ENCODE data around the gene PP2D1.
"Not testable (repeated sequence)": the region's sequence is repeated elsewhere in the genome, so short reads cannot be mapped to it uniquely, and the experiment has no call there.

Gene PP2D1

GRCh38 chr3:19961960-19962359, 50.1 kb downstream of the PP2D1 start:
- no peak for DNase-seq

DNA sequence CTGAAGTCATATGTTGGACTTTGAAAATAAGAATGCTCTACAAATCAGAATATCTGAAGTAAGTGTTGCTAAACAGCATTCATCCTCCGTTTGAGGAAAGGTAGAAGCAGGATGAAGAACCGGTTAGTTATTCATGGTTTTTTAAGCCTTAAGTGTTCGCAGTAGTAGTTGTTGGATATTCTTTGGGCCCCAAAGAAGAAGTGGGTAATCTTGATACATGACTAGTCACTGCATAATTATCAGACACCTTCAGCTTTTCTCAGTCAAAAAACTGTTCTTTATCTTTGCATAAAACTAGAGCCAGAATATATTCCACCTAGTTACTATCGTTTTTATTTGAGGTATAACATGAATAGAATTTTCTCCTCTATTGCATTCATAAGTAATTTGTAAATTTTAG, 51.4 kb downstream of the PP2D1 start:
- no peak for DNase-seq

DNA sequence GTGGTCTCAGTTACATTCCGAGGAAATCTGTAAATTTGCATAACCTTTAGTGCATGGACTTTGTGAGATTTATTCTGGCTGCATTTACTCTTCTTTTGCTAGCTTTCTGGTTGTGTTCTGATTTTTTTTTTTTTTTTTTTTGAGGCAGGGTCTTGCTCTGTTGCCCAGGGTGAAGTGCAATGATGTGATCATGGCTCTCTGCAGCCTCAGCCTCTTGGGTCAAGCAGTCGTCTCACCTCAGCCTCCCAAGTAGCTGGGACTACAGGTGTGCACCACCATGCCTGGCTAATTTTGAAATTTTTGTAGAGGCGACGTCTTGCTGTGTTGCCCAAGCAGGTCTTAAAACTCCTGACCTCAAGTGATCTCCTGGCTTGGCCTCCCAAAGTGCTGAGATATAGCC, 52.6 kb downstream of the PP2D1 start:
- no peak for DNase-seq

DNA sequence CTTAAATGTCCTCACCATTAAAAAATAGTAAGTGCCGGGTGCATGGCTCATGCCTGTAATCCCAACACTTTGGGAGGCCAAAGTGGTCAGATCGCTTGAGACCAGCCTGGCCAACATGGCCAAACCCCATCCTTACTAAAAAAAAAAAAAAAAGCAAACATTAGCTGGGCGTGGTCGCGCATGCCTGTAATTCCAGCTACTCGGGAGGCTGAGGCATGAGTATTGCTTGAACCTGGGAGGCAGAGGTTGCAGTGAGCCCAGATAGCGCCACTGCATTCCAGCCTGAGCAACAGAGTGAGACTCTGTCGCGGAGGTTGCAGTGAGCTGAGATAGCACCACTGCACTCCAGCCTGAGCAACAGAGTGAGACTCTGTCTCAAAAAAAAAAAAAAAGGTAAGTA, 54.7 kb downstream of the PP2D1 start:
- DNase-seq: not testable (repeated sequence)

DNA sequence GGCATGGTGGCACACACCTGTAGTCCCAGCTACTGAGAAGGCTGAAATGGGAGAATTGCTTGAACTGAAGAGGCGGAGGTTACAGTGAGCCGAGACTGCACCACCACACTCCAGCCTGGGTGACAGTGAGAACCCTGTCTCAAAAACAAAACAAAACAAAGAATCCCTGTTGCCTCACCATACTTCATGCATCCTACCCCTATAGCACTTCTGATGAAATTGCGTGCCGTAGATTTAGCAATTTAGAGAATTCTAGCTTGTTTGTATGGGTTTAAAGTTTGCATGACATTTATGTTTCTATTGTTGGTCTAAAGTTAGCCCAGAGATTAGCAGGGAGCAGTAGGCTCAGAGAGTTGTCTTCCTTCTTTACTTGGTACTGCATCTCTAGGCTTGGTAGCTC, 57.4 kb downstream of the PP2D1 start:
- DNase-seq: no peak

- no peak for DNase-seq
Measured at GRCh38 chr3:19950316-19950715, 61.7 kb downstream of the PP2D1 start.

DNA sequence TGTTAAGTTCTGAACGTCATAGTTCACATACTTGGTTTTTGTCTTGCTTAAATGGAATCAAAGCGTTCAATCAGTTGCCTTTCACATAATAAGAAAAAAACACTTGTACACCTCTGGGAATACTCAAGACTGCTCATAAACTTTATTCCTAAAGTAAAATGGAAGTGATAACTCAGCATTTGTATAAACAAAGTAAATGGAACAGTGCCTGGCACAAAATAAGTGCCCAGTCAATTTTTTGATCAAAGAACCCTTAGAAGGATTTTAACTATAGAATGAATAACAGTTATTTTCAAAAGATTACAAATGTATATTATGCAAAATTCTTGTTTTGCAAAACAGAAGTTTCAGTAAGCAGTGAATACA, 63.9 kb downstream of the PP2D1 start:
- DNase-seq: no peak

GRCh38 chr3:19947549-19948225, 64.4 kb downstream of the PP2D1 start:
- DNase-seq: peak; percentile 19

GRCh38 chr3:19946832-19947548, 65.1 kb downstream of the PP2D1 start, which contains the start of gene RAB5A:
TSS of gene RAB5A (plus strand) at chr3:19947097. CDS start at chr3:19950899, 3,802 bp downstream.
- peak; percentile 94 for DNase-seq

DNA sequence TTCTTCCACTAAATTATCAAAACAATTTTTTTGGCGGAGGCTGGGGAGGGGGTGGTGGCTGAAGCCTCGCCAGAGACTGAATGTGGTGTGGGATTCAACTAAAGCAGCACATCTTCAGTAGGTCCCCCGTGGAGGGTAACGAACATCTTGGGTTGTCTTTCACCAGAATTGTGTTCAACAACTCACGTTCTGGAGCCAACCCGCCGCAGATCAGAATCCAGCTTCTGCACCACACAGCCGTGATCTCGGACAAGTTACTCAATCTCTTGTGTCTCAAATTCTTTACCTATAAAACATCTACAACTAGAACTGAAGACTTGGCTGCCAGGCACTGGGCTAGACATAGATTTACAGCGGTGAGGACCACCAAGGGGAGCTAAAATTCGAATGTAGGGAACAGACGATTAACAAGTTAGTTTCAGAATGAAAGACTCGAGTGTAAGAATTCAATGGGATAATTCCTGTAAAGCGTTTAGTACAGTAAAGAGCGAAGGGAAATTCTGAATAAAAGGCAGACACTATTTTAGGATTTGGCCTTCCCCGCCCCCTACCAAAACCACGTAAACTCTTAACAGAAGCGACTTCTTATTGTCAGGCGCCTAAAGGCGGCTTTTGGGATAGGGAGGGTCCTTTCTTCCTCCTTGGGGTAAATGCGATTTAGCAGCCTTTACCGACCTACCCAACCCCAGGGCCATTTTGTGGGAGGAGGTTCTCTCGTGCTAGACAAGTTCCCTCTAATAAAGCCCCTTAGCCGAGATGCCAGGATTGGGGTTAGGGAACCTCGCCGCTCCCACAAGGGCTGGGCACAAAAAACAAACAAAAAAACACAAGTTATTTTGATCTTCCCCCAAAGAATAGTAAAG, 65.9 kb downstream of the PP2D1 start:
- DNase-seq: no peak

GRCh38 chr3:19945534-19945933, 66.5 kb downstream of the PP2D1 start:
- no peak for DNase-seq

- DNase-seq: no peak
Measured at GRCh38 chr3:19940643-19941042, 71.4 kb downstream of the PP2D1 start.

- no peak for DNase-seq
Measured at GRCh38 chr3:19938295-19938627, 73.8 kb downstream of the PP2D1 start.

GRCh38 chr3:19937459-19938294, 74.4 kb downstream of the PP2D1 start:
- no peak for DNase-seq

Data from activated CD4-positive, alpha-beta T cell treated with anti-CD3 and anti-CD28 coated beads for 1 hour (primary cell).